WTC11 (cell line): Measurements from ENCODE around the gene CACNA2D1. TPM values are rescaled to one million over a fixed set of nuclear protein-coding genes. Genes with fewer than 3 reads are reported as not detected.

ENCODE experiments used
- ATAC-seq: fragments of 200-7000 bp; cut with Tn5 transposase; 2 replicates; pipeline ENCODE4 v1.10.0; 2021; ENCODE audit warnings: mild to moderate bottlenecking, moderate library complexity
- CTCF ChIA-PET: fragments of 300-600 bp; sonication (Branson Sonifier 250); formaldehyde crosslinking; loops from one replicate; lab custom pipeline; 2021; ENCODE audit warnings: antibody characterized with exemption; lab: Charles Lee
- POLR2A ChIA-PET: fragments of 350-600 bp; sonication (Branson Sonifier 250); formaldehyde crosslinking; loops from one replicate; lab custom pipeline; 2021; ENCODE audit warnings: antibody characterized with exemption; lab: Charles Lee
- DNase-seq: peaks from one replicate; pipeline ENCODE4 v3.0.0; 2021; ENCODE audit warnings: low spot score
- H3K27ac Mint-ChIP-seq: 2 replicates; pipeline ENCODE4 v1.8.0; 2021; ENCODE audit warnings: mixed read lengths
- H3K27me3 Mint-ChIP-seq: 2 replicates; pipeline ENCODE4 v1.8.0; 2021; ENCODE audit warnings: low read depth, mild to moderate bottlenecking, moderate library complexity, mixed read lengths
- H3K36me3 Mint-ChIP-seq: 2 replicates; pipeline ENCODE4 v1.8.0; 2021; ENCODE audit warnings: mixed read lengths
- H3K4me1 Mint-ChIP-seq: 2 replicates; pipeline ENCODE4 v1.8.0; 2022; ENCODE audit warnings: mixed read lengths
- H3K4me3 Mint-ChIP-seq: 2 replicates; pipeline ENCODE4 v1.8.0; 2021; ENCODE audit warnings: mild to moderate bottlenecking, moderate library complexity, mixed read lengths
- H3K9me3 Mint-ChIP-seq: 2 replicates; pipeline ENCODE4 v1.8.0; 2021; ENCODE audit warnings: mixed read lengths
- AFF4 ChIP-seq: sonication (generic); formaldehyde crosslinking; IDR thresholded peaks from 2 replicates; pipeline ENCODE4 v1.8.1; 2023; ENCODE audit warnings: mild to moderate bottlenecking, missing genetic modification reagents, borderline replicate concordance
- AR ChIP-seq: fragments of 250-450 bp; sonication (Bioruptor Pico); IDR thresholded peaks from 2 replicates; pipeline ENCODE4 v1.9.0; 2021; ENCODE audit warnings: mild to moderate bottlenecking
- CREB1 ChIP-seq: sonication (generic); formaldehyde crosslinking; IDR thresholded peaks from 2 replicates; pipeline ENCODE4 v1.8.0; 2023; ENCODE audit warnings: mild to moderate bottlenecking, missing genetic modification reagents
- NFE2L1 ChIP-seq: sonication (generic); formaldehyde crosslinking; IDR thresholded peaks from 2 replicates; pipeline ENCODE4 v1.8.1; 2023; ENCODE audit warnings: missing genetic modification reagents
- NR2C2 ChIP-seq: sonication (generic); formaldehyde crosslinking; IDR thresholded peaks from 2 replicates; pipeline ENCODE4 v1.8.0; 2022; ENCODE audit warnings: mild to moderate bottlenecking, missing genetic modification reagents
- OVOL2 ChIP-seq: fragments of 250-450 bp; sonication (Bioruptor Pico); IDR thresholded peaks from 2 replicates; pipeline ENCODE4 v1.9.0; 2021; ENCODE audit warnings: mild to moderate bottlenecking, borderline replicate concordance
- RELA ChIP-seq: sonication (generic); formaldehyde crosslinking; IDR thresholded peaks from 2 replicates; pipeline ENCODE4 v1.8.1; 2022; ENCODE audit warnings: missing genetic modification reagents, mild to moderate bottlenecking, borderline replicate concordance
- RORB ChIP-seq: fragments of 250-450 bp; sonication (Bioruptor Pico); IDR thresholded peaks from 2 replicates; pipeline ENCODE4 v1.9.0; 2021; ENCODE audit warnings: mild to moderate bottlenecking
- SMAD3 ChIP-seq: sonication (generic); formaldehyde crosslinking; IDR thresholded peaks from 2 replicates; pipeline ENCODE4 v1.8.0; 2022; ENCODE audit warnings: missing genetic modification reagents, mild to moderate bottlenecking, borderline replicate concordance
- SP1 ChIP-seq: sonication (generic); formaldehyde crosslinking; conservative IDR thresholded peaks from 2 replicates; pipeline ENCODE4 v1.8.1; 2022; ENCODE audit warnings: missing genetic modification reagents
- TP53 ChIP-seq: sonication (generic); formaldehyde crosslinking; IDR thresholded peaks from 2 replicates; pipeline ENCODE4 v1.8.1; 2023; ENCODE audit warnings: mild to moderate bottlenecking, missing genetic modification reagents
- ZNF416 ChIP-seq: fragments of 250-450 bp; sonication (Bioruptor Pico); IDR thresholded peaks from 2 replicates; pipeline ENCODE4 v1.9.0; 2021; ENCODE audit warnings: mild to moderate bottlenecking, inconsistent platforms
- total RNA-seq: library from RNA; stranded (reverse); gene quantifications from 3 replicates; pipeline ENCODE4 v1.2.3, GENCODE V29; 2021
- TF ChIP-seq, protein P1 (sequence below): sonication (generic); formaldehyde crosslinking; IDR thresholded peaks from 2 replicates; pipeline ENCODE4 v1.8.1; 2023; ENCODE audit warnings: mild to moderate bottlenecking, moderate library complexity, missing genetic modification reagents
- TF ChIP-seq, protein P2 (sequence below): fragments of 250-450 bp; sonication (Bioruptor Pico); conservative IDR thresholded peaks from 2 replicates; pipeline ENCODE4 v1.9.0; 2021; ENCODE audit warnings: mild to moderate bottlenecking
- TF ChIP-seq, protein P3 (sequence below): sonication (generic); formaldehyde crosslinking; IDR thresholded peaks from 2 replicates; pipeline ENCODE4 v1.8.0; 2022; ENCODE audit warnings: mild to moderate bottlenecking, missing genetic modification reagents
- TF ChIP-seq, protein P4 (sequence below): sonication (generic); formaldehyde crosslinking; IDR thresholded peaks from 2 replicates; pipeline ENCODE4 v1.8.1; 2023; ENCODE audit warnings: mild to moderate bottlenecking, missing genetic modification reagents
- TF ChIP-seq, protein P5 (sequence below): sonication (generic); formaldehyde crosslinking; IDR thresholded peaks from 2 replicates; pipeline ENCODE4 v1.8.1; 2023; ENCODE audit warnings: mild to moderate bottlenecking, missing genetic modification reagents, moderate library complexity
- TF ChIP-seq, protein P6 (sequence below): fragments of 250-450 bp; sonication (Bioruptor Pico); IDR thresholded peaks from 2 replicates; pipeline ENCODE4 v1.9.0; 2021; ENCODE audit warnings: moderate library complexity, mild to moderate bottlenecking, inconsistent platforms, borderline replicate concordance

The CACNA2D1 gene
- total RNA-seq, 1 experiment from 2014 or later: 33.3 TPM

DNA sequence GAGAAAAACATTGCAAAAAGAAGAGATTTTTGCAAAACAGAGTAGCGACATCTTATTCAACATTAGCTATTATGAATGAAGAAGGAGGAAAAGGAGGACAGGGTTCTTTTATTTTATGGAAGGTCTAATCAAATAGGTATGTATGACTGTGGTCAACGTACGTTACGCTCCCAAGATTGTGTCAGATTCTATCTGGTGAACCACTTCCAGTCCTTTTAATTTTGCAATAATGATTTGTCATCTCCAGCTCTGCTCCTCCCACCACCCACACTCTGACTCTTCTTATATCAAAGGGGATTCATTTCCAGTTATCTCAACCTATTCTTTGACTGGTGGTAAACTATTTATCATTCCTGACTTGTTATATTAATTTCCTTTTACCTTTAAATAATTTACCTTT is 259.9 kb downstream of the CACNA2D1 start:
- Mint-ChIP-seq H3K4me1 (peaks cover 44% of the 10 kb centered on the region), H3K36me3 (peaks cover 2% of the 10 kb centered on the region), H3K4me3 (no peak overlapping the region), H3K9me3 (peaks cover 10% of the 10 kb centered on the region), H3K27me3 (no peaks in the 10 kb centered on the region), H3K27ac (no peak overlapping the region)
- no peak for ATAC-seq
- TF ChIP-seq TP53 (CRISPR knock-in tag) (no peak), SMAD3 (no peak), OVOL2 (no peak)
- TF ChIP-seq, protein P1, sequence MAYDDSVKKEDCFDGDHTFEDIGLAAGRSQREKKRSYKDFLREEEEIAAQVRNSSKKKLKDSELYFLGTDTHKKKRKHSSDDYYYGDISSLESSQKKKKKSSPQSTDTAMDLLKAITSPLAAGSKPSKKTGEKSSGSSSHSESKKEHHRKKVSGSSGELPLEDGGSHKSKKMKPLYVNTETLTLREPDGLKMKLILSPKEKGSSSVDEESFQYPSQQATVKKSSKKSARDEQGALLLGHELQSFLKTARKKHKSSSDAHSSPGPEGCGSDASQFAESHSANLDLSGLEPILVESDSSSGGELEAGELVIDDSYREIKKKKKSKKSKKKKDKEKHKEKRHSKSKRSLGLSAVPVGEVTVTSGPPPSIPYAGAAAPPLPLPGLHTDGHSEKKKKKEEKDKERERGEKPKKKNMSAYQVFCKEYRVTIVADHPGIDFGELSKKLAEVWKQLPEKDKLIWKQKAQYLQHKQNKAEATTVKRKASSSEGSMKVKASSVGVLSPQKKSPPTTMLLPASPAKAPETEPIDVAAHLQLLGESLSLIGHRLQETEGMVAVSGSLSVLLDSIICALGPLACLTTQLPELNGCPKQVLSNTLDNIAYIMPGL: no peak
- TF ChIP-seq, protein P2, sequence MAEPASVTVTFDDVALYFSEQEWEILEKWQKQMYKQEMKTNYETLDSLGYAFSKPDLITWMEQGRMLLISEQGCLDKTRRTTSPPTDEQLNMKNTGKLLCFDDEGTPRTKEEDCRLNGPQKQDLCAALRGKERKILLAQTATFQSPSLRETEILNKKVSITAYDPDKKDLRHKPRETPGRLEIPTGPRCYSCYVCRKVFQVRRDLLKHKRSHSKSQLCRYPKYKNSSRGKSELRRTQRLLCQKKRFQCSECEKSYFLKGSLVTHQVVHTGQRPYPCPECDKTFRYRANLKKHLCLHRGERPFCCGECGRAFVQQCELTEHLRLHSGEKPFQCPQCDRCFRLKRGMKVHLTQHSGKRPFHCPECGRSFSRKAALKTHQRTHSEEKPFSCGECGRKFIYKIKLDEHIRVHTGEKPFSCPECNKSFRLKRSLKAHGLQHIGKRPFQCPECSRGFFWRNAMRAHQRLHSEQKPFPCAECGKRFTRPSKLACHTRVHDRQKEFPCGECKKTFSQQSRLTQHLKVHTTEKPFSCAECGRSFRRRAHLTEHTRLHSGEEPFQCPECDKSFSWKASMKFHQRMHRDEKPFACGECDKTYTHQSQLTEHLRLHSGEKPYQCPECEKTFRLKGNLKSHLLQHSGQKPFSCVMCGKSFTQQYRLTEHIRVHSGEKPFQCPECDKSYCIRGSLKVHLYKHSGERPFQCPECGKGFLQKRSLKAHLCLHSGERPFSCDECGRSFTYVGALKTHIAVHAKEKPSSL (CRISPR knock-in tag): no peak
- DNase-seq: no peak
- ChIA-PET POLR2A (no interaction called here), CTCF (no interaction called here)

GRCh38 chr7:82179311-82179710 is 264.3 kb downstream of the CACNA2D1 start:
- no peak for DNase-seq
- ChIA-PET CTCF (interaction anchor here (1.5 kb wide), 1 partner anchor 14 kb away, joined by 3 read pairs; no protein-coding TSS in a partner anchor), POLR2A (no interaction called here)
- peak; percentile 79 for ATAC-seq
- H3K27ac Mint-ChIP-seq: peak overlapping the region; percentile 59; the same call in 1 of the 2 replicates
- no peaks in the 10 kb centered on the region for H3K27me3 Mint-ChIP-seq
- H3K36me3 Mint-ChIP-seq: no peaks in the 10 kb centered on the region
- no peak overlapping the region for H3K4me3 Mint-ChIP-seq
- H3K4me1 Mint-ChIP-seq: peaks cover 68% of the 10 kb centered on the region
- H3K9me3 Mint-ChIP-seq: no peaks in the 10 kb centered on the region
- TF ChIP-seq, protein P3, sequence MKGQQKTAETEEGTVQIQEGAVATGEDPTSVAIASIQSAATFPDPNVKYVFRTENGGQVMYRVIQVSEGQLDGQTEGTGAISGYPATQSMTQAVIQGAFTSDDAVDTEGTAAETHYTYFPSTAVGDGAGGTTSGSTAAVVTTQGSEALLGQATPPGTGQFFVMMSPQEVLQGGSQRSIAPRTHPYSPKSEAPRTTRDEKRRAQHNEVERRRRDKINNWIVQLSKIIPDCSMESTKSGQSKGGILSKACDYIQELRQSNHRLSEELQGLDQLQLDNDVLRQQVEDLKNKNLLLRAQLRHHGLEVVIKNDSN (CRISPR knock-in tag): no peak
- TF ChIP-seq AR (CRISPR knock-in tag) (no peak), RORB (no peak), NFE2L1 (no peak), NR2C2 (CRISPR knock-in tag) (no peak), SP1 (no peak), AFF4 (CRISPR knock-in tag) (no peak), ZNF416 (CRISPR knock-in tag) (no peak), CREB1 (CRISPR knock-in tag) (no peak), RELA (CRISPR knock-in tag) (no peak)
- TF ChIP-seq, protein P4, sequence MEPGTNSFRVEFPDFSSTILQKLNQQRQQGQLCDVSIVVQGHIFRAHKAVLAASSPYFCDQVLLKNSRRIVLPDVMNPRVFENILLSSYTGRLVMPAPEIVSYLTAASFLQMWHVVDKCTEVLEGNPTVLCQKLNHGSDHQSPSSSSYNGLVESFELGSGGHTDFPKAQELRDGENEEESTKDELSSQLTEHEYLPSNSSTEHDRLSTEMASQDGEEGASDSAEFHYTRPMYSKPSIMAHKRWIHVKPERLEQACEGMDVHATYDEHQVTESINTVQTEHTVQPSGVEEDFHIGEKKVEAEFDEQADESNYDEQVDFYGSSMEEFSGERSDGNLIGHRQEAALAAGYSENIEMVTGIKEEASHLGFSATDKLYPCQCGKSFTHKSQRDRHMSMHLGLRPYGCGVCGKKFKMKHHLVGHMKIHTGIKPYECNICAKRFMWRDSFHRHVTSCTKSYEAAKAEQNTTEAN (CRISPR knock-in tag): no peak
- TF ChIP-seq, protein P1: no peak
- TF ChIP-seq, protein P5, sequence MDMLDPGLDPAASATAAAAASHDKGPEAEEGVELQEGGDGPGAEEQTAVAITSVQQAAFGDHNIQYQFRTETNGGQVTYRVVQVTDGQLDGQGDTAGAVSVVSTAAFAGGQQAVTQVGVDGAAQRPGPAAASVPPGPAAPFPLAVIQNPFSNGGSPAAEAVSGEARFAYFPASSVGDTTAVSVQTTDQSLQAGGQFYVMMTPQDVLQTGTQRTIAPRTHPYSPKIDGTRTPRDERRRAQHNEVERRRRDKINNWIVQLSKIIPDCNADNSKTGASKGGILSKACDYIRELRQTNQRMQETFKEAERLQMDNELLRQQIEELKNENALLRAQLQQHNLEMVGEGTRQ: no peak
- TF ChIP-seq, protein P6, sequence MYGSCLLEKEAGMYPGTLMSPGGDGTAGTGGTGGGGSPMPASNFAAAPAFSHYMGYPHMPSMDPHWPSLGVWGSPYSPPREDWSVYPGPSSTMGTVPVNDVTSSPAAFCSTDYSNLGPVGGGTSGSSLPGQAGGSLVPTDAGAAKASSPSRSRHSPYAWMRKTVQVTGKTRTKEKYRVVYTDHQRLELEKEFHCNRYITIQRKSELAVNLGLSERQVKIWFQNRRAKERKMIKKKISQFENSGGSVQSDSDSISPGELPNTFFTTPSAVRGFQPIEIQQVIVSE (CRISPR knock-in tag): no peak
